Stomach (tissue), 9 donors: Measurements from ENCODE around the gene INF2. TPM values are rescaled to one million over a fixed set of nuclear protein-coding genes. Genes with fewer than 3 reads are reported as not detected.
A peak's percentile ranks its signal among the peaks of the same experiment; 100 is the strongest.
"Not testable (repeated sequence)": the region's sequence is repeated elsewhere in the genome, so short reads cannot be mapped to it uniquely, and the experiment has no call there.

Source experiments
- DNase-seq, 2 donors: peaks; one replicate each; pipeline versions ENCODE4 v3.0.0 to v3.0.0-alpha.2; 2013 to 2019
- H3K27ac ChIP-seq, 5 donors: fragments of 200-600 bp in 4 of 5; sonication (generic) in 4 of 5; one replicate each; pipeline ENCODE4 v1.5.1; 2013 to 2019; ENCODE audit warnings: mild to moderate bottlenecking in 1 of 5, moderate library complexity in 1 of 5
- H3K27me3 ChIP-seq, 3 donors: fragments of 200-600 bp; sonication (generic); one replicate each; pipeline ENCODE4 v1.5.1; 2017 to 2019; ENCODE audit warnings: mixed run types in 1 of 3
- H3K36me3 ChIP-seq, 4 donors: fragments of 200-600 bp; sonication (generic); 1 replicate in 3 of 4; 2 replicates in 1 of 4; pipeline ENCODE4 v1.5.1; 2016 to 2019
- H3K4me1 ChIP-seq, 4 donors: fragments of 200-600 bp; sonication (generic); one replicate each; pipeline ENCODE4 v1.5.1; 2016 to 2019
- H3K4me3 ChIP-seq, 4 donors: fragments of 200-600 bp; sonication (generic) in 3 of 4; one replicate each; pipeline ENCODE4 v1.5.1; 2016 to 2019; ENCODE audit warnings: mild to moderate bottlenecking in 1 of 4
- H3K9me3 ChIP-seq, 4 donors: fragments of 200-600 bp; sonication (generic); one replicate each; pipeline ENCODE4 v1.5.1; 2016 to 2019
- EP300 ChIP-seq: sonication (generic); formaldehyde crosslinking; IDR thresholded peaks from one replicate; pipeline ENCODE4 v1.6.1; 2017; ENCODE audit warnings: antibody characterized with exemption
- POLR2A ChIP-seq, 4 donors: fragments of 450-650 bp; IDR thresholded peaks; one replicate each; pipeline ENCODE4 v1.6.1; 2016; ENCODE audit warnings: antibody characterized with exemption in 4 of 4, control low read depth in 2 of 4, mild to moderate bottlenecking in 1 of 4, moderate library complexity in 1 of 4
- POLR2AphosphoS5 ChIP-seq, 3 donors: sonication (generic); formaldehyde crosslinking; IDR thresholded peaks; one replicate each; pipeline ENCODE4 v1.6.1; 2016; ENCODE audit warnings: antibody characterized with exemption in 3 of 3
- WGBS, 5 donors: extraction: QIAGEN DNeasy Blood & Tissue Kit in 3 of 5; methylation state at CpG; one replicate each; pipeline versions ENCODE4 v1.1.5 to v1.1.7; 2013 to 2018; 5-methylcytosine and 5-hydroxymethylcytosine counted together
- intact Hi-C: fragments of 100-400 bp; cut with DNase I; formaldehyde crosslinking; loops from one replicate; pipeline ENCODE4 v1.15.1; 2023; ENCODE audit warnings: low total_unique reads
- polyA plus RNA-seq, 3 donors: library from polyadenylated mRNA; stranded (reverse); fragments of 200-250 nt; gene quantifications; one replicate each; pipeline ENCODE4 v1.2.3, GENCODE V29; 2013
- total RNA-seq, 5 donors: library from RNA; depleted of rRNA; stranded (reverse); fragments of >200 nt; gene quantifications; one replicate each; pipeline versions ENCODE4 v1.1.0 to v1.2.3, GENCODE V29; 2014 to 2016
- TF ChIP-seq, protein P1 (sequence below), 7 experiments: fragments of 450-650 bp in 4 of 7; fragments of 200-600 bp in 3 of 7; sonication (generic) in 3 of 7; IDR thresholded peaks; one replicate each; pipeline ENCODE4 v1.5.1; 2016 to 2019; ENCODE audit warnings: antibody characterized with exemption in 7 of 7, control low read depth in 2 of 7, mild to moderate bottlenecking in 1 of 7
- donor health status: healthy with polysubstance abuse.
- donor health status: Bipolar disorder and iron deficiency.
- donor health status: healthy.

Gene INF2
- total and polyA plus RNA-seq, 8 donors, result 45.9 to 385 (median 146) TPM

DNA sequence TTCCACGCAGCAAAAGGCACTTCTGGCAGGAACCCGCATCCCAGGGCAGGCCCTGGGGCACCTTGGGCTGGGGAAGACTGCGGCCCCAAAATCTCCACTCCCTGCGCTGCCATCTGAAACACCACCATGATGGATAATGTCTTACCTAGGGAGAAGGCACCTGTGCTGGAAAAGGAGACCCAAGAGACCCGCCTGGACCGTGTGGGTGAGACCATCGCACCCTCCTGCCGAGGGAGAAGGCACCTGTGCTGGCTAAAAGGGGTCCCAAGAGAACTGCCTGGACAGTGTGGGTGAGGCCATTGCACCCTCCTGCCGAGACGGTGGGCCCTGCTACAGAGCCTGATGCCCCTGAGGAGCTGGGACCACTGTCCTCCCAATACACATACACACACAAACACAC lies 24.8 kb upstream of the INF2 start:
- DNase-seq, result no peak
- H3K4me1 ChIP-seq, result peaks cover 11 to 25% (median 16%) of the 10 kb centered on the region in 4 donors
- intact Hi-C loops, result no loop called here
- H3K27me3 ChIP-seq, result peaks cover 0 to 25% (median 10%) of the 10 kb centered on the region in 3 donors
- no peak overlapping the region for H3K27ac ChIP-seq
- WGBS, 5 donors, result 81 to 91% (median 87%) methylated on average over 2 to 10 of the region's 10 CpGs
- H3K4me3 ChIP-seq, result no peak overlapping the region
- no peaks in the 10 kb centered on the region for H3K36me3 ChIP-seq
- TF ChIP-seq, protein P1, sequence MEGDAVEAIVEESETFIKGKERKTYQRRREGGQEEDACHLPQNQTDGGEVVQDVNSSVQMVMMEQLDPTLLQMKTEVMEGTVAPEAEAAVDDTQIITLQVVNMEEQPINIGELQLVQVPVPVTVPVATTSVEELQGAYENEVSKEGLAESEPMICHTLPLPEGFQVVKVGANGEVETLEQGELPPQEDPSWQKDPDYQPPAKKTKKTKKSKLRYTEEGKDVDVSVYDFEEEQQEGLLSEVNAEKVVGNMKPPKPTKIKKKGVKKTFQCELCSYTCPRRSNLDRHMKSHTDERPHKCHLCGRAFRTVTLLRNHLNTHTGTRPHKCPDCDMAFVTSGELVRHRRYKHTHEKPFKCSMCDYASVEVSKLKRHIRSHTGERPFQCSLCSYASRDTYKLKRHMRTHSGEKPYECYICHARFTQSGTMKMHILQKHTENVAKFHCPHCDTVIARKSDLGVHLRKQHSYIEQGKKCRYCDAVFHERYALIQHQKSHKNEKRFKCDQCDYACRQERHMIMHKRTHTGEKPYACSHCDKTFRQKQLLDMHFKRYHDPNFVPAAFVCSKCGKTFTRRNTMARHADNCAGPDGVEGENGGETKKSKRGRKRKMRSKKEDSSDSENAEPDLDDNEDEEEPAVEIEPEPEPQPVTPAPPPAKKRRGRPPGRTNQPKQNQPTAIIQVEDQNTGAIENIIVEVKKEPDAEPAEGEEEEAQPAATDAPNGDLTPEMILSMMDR (IDR thresholded peaks at IDR 0.05), result no peak
- no peak for TF ChIP-seq EP300
- TF ChIP-seq POLR2AphosphoS5 (IDR thresholded peaks at IDR 0.05), result no peak
- no peak for TF ChIP-seq POLR2A (IDR thresholded peaks at IDR 0.05)
- H3K9me3 ChIP-seq, result peaks cover 0 to 9% (median 2%) of the 10 kb centered on the region in 4 donors

- TF ChIP-seq, protein P1 (IDR thresholded peaks at IDR 0.05), result no peak
- peak in 1 of 4 donors; percentile 49 for TF ChIP-seq POLR2A (IDR thresholded peaks at IDR 0.05)
- Histone ChIP-seq H3K4me1 (peaks cover 11 to 19% (median 13%) of the 10 kb centered on the region in 4 donors), H3K9me3 (peaks cover 0 to 9% (median 2%) of the 10 kb centered on the region in 4 donors), H3K27ac (peak overlapping the region; percentile 42 to 68 (median 66)), H3K36me3 (no peaks in the 10 kb centered on the region), H3K4me3 (no peak overlapping the region), H3K27me3 (peaks cover 0 to 19% (median 5%) of the 10 kb centered on the region in 3 donors)
- WGBS, 5 donors, result 0 to 31% (median 12%) methylated on average over 2 of the region's 2 CpGs
- no peak for DNase-seq
- intact Hi-C loops, result no loop called here
Observed at GRCh38 chr14:104665114-104665656, 24.2 kb upstream of the INF2 start.

DNA sequence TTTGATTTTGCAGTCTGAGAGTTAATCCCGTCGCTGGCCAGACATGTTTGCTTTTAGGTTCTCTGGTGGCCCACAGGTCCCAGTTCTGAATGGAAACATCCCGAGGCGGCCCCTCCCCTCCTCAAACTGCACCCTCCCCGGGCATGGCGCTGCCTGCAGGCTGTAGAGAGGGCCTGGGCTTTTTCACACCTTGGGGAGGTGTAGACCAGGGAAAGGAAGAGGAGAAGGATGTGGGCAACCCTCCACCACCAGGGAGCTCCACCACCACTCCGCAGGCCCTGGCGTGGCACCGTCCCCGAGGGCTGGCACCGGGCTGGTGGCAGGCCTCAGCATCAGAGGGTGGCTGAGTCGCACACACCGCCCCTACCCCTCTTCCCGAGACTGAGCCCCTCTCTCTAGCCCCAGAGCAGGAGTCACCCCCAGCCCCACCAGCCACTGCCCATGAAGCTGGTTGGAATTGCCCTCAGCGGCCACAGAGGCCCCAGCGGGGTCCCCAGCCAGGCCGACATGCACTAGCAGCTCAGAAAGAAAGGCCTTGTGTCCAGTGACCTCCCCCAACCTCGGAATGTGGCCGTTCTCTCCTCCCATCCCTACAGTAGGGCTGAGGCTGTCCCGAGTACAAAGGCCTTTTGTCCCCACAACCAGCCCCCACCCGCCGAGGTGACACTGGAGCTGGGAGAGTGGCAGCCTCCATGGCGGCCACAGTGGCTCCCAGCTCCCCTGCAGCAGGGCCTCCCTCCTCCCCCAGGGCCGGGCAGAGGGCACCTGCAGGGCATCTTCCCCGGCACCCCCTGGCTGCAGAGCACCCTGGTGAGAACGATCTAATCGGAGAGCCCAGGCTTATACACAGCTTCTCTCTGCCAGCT lies 23.5 kb upstream of the INF2 start:
- WGBS, 5 donors, result 17 to 53% (median 33%) methylated on average over 18 to 27 of the region's 27 CpGs
- H3K4me1 ChIP-seq, result peaks cover 11 to 15% (median 13%) of the 10 kb centered on the region in 4 donors
- peak; percentile 80 to 86 for DNase-seq
- H3K4me3 ChIP-seq, result no peak overlapping the region
- TF ChIP-seq, protein P1 (IDR thresholded peaks at IDR 0.05), result peak in 5 of 7 experiments; percentile 22 to 65 (median 50)
- TF ChIP-seq POLR2AphosphoS5 (IDR thresholded peaks at IDR 0.05), result peak in 1 of 3 donors; percentile 23
- no peak for TF ChIP-seq POLR2A (IDR thresholded peaks at IDR 0.05)
- TF ChIP-seq EP300, result no peak
- H3K36me3 ChIP-seq, result no peaks in the 10 kb centered on the region
- peaks cover 0 to 13% (median 0%) of the 10 kb centered on the region in 3 donors for H3K27me3 ChIP-seq
- intact Hi-C loops, result no loop called here
- peak overlapping the region; percentile 42 to 68 (median 66) for H3K27ac ChIP-seq
- H3K9me3 ChIP-seq, result peaks cover 0 to 9% (median 2%) of the 10 kb centered on the region in 4 donors

DNA sequence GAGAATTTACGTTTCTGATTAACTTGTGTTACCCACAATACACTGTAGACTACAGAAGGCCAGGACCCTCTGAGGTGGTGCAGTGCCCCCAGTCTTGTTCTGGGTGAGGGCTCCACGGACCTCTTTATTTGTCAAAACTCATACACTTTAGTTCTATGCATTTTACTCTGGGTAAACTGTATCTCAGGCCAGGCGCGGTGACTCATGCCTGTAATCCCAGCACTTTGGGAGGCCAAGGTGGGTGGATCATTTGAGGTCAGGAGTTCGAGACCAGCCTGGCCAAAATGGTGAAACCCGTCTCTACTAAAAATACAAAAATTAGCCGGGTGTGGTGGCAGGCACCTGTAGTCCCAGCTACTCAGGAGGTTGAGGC lies 22.9 kb upstream of the INF2 start:
- H3K36me3 ChIP-seq, H3K9me3 ChIP-seq, intact Hi-C loops, DNase-seq, H3K27me3 ChIP-seq, H3K4me3 ChIP-seq: not testable (repeated sequence)
- Histone ChIP-seq H3K27ac (peak overlapping the region; percentile 42 to 68 (median 66)), H3K4me1 (peaks cover 11 to 15% (median 13%) of the 10 kb centered on the region in 4 donors)
- 47 to 70% (median 59%) methylated on average over 7 of the region's 7 CpGs for WGBS, 5 donors
